Measurements from ENCODE around the gene COL6A1.
A peak's percentile ranks its signal among the peaks of the same experiment; 100 is the strongest.

The COL6A1 gene

GRCh38 chr21:45945868-45946210 is 35.7 kb upstream of the COL6A1 start:
- DNase-seq (ENCODE audit: low read depth), result no peak
- H3K4me3 ChIP-seq (ENCODE audit: low read depth, low read length), result no peak overlapping the region
- TF ChIP-seq CTCF (IDR thresholded peaks at IDR 0.05; ENCODE audit: control insufficient read depth, extremely low read depth, insufficient read depth), result no peak

- DNase-seq (ENCODE audit: low read depth), result no peak
- TF ChIP-seq CTCF (IDR thresholded peaks at IDR 0.05; ENCODE audit: control insufficient read depth, extremely low read depth, insufficient read depth), result no peak
- no peak overlapping the region for H3K4me3 ChIP-seq (ENCODE audit: low read depth, low read length)
Measured at GRCh38 chr21:45947296-45947695, 34.3 kb upstream of the COL6A1 start.

GRCh38 chr21:45947716-45948255 is 33.8 kb upstream of the COL6A1 start:
- TF ChIP-seq CTCF (IDR thresholded peaks at IDR 0.05; ENCODE audit: control insufficient read depth, extremely low read depth, insufficient read depth), result no peak
- H3K4me3 ChIP-seq (ENCODE audit: low read depth, low read length), result no peak overlapping the region
- DNase-seq (ENCODE audit: low read depth), result no peak

GRCh38 chr21:45948576-45949141 is 32.9 kb upstream of the COL6A1 start:
- DNase-seq (ENCODE audit: low read depth), result no peak
- no peak overlapping the region for H3K4me3 ChIP-seq (ENCODE audit: low read depth, low read length)
- no peak for TF ChIP-seq CTCF (IDR thresholded peaks at IDR 0.05; ENCODE audit: control insufficient read depth, extremely low read depth, insufficient read depth)

GRCh38 chr21:45949928-45950739 is 31.4 kb upstream of the COL6A1 start:
- H3K4me3 ChIP-seq (ENCODE audit: low read depth, low read length), result no peak overlapping the region
- no peak for DNase-seq (ENCODE audit: low read depth)
- no peak for TF ChIP-seq CTCF (IDR thresholded peaks at IDR 0.05; ENCODE audit: control insufficient read depth, extremely low read depth, insufficient read depth)

GRCh38 chr21:45950740-45951515 is 30.6 kb upstream of the COL6A1 start:
- peak; percentile 54 for DNase-seq (ENCODE audit: low read depth)
- no peak overlapping the region for H3K4me3 ChIP-seq (ENCODE audit: low read depth, low read length)
- TF ChIP-seq CTCF (IDR thresholded peaks at IDR 0.05; ENCODE audit: control insufficient read depth, extremely low read depth, insufficient read depth), result no peak
